ENCODE measurements around the gene KLF11. TPM values are rescaled to one million over a fixed set of nuclear protein-coding genes. Genes with fewer than 3 reads are reported as not detected.
"Not testable (repeated sequence)": the region's sequence is repeated elsewhere in the genome, so short reads cannot be mapped to it uniquely, and the experiment has no call there.

KLF11 gene
- total RNA-seq, 3 donors from 2014 or later: 22.0 to 27.5 (median 22.2) TPM

- peaks cover 0 to 3% of the 10 kb centered on the region in 2 donors for H3K27me3 ChIP-seq
- H3K9me3 ChIP-seq: no peaks in the 10 kb centered on the region
- intact Hi-C loops (cut with DNase I; ENCODE audit: low total_unique reads): no loop called here
- no peak for TF ChIP-seq POLR2AphosphoS5 (IDR thresholded peaks at IDR 0.05)
- H3K4me1 ChIP-seq: no peaks in the 10 kb centered on the region
- no peak overlapping the region for H3K27ac ChIP-seq
- H3K36me3 ChIP-seq: no peaks in the 10 kb centered on the region
- no peak overlapping the region for H3K4me3 ChIP-seq
- DNase-seq (ENCODE audit: low spot score in 2 of 2): no peak
Observed at GRCh38 chr2:10087360-10087759, 44.0 kb downstream of the KLF11 start.

GRCh38 chr2:10089565-10090190 is 46.3 kb downstream of the KLF11 start:
- H3K4me3 ChIP-seq: no peak overlapping the region
- no peak for DNase-seq (ENCODE audit: low spot score in 2 of 2)
- H3K27me3 ChIP-seq: peaks cover 0 to 10% of the 10 kb centered on the region in 2 donors
- intact Hi-C loops (cut with DNase I; ENCODE audit: low total_unique reads): no loop called here
- no peak overlapping the region for H3K27ac ChIP-seq
- no peak for TF ChIP-seq POLR2A (IDR thresholded peaks at IDR 0.05)
- TF ChIP-seq POLR2AphosphoS5 (IDR thresholded peaks at IDR 0.05): no peak
- TF ChIP-seq CTCF (IDR thresholded peaks at IDR 0.05): no peak
- no peaks in the 10 kb centered on the region for H3K9me3 ChIP-seq
- H3K36me3 ChIP-seq: no peaks in the 10 kb centered on the region
- H3K4me1 ChIP-seq: no peaks in the 10 kb centered on the region

- H3K27ac ChIP-seq: no peak overlapping the region
- H3K36me3 ChIP-seq: no peaks in the 10 kb centered on the region
- DNase-seq (ENCODE audit: low spot score in 2 of 2): no peak
- H3K9me3 ChIP-seq: no peaks in the 10 kb centered on the region
- peak overlapping the region in 2 of 3 donors; percentile 23 to 53 for H3K4me3 ChIP-seq
- intact Hi-C loops (cut with DNase I; ENCODE audit: low total_unique reads): no loop called here
- no peaks in the 10 kb centered on the region for H3K4me1 ChIP-seq
- no peak for TF ChIP-seq POLR2A (IDR thresholded peaks at IDR 0.05)
- no peak for TF ChIP-seq POLR2AphosphoS5 (IDR thresholded peaks at IDR 0.05)
- TF ChIP-seq CTCF (IDR thresholded peaks at IDR 0.05): no peak
- peaks cover 0 to 10% of the 10 kb centered on the region in 2 donors for H3K27me3 ChIP-seq
Observed at GRCh38 chr2:10091182-10091888, 48.0 kb downstream of the KLF11 start.

DNA sequence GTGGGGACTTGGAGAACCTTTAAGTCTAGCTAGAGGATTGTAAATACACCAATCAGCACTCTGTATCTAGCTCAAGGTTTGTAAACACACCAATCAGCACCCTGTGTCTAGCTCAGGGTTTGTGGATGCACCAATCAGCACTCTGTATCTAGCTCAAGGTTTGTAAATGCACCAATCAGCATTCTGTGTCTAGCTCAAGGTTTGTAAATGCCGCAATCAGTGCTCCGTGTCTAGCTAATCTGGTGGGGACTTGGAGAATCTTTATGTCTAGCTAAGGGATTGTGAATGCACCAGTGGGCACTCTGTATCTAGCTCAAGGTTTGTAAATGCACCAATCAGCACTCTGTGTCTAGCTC is 48.5 kb downstream of the KLF11 start:
- H3K4me1 ChIP-seq; DNase-seq (ENCODE audit: low spot score in 2 of 2); H3K27ac ChIP-seq; H3K4me3 ChIP-seq; H3K36me3 ChIP-seq; H3K9me3 ChIP-seq; intact Hi-C loops (cut with DNase I; ENCODE audit: low total_unique reads): not testable (repeated sequence)
- H3K27me3 ChIP-seq: peaks cover 0 to 10% of the 10 kb centered on the region in 2 donors

DNA sequence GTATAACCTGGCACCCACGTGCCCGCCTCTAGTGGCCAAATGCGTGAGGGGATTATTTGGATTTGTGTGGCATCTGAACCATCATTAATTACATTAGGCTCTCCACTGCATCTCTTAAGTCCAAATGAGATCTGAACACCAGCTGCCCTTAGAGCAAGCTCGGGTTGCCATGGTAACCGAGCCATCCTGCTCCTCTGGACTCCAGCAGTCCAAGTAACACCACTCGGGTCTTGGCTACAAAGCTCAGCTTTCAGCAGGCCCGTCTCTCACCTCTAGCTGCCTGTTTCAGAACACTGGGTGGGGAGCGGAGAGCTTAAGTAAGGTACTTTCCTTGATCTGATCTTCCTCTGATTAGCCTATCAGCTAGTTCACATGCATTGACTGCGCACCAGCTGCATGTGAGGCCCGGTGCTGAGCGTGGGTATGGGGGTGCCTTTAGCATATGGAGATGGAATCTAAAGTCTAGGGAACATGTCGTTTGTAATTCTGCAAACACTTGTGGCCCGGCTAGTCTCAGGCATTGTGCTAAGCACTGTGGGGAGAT is 51.0 kb downstream of the KLF11 start:
- Histone ChIP-seq H3K4me1 (no peaks in the 10 kb centered on the region), H3K4me3 (no peak overlapping the region), H3K27ac (no peak overlapping the region), H3K27me3 (peaks cover 0 to 10% of the 10 kb centered on the region in 2 donors), H3K9me3 (no peaks in the 10 kb centered on the region), H3K36me3 (no peaks in the 10 kb centered on the region)
- no peak for TF ChIP-seq POLR2A (IDR thresholded peaks at IDR 0.05)
- no peak for TF ChIP-seq POLR2AphosphoS5 (IDR thresholded peaks at IDR 0.05)
- TF ChIP-seq CTCF (IDR thresholded peaks at IDR 0.05): no peak
- DNase-seq (ENCODE audit: low spot score in 2 of 2): no peak
- intact Hi-C loops (cut with DNase I; ENCODE audit: low total_unique reads): no loop called here

DNA sequence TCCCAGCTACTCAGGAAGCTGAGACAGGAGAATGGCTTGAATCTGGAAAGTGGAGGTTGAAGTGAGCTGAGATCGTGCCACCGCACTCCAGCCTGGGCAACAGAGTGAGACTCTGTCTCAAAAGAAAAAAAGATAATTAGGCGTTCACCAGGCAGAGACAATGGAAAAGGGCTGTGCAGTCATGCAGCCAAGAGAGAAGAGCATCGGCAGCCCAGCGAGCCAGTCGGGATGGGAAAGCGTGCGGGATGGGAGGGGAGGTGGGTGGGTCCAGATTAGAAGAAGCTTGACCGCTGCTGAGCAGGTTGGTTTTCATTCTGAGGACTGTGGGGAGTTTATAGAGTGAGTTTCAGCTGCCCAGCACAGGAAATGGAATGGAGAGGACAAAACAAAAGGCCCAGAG is 51.8 kb downstream of the KLF11 start:
- H3K4me1 ChIP-seq: no peaks in the 10 kb centered on the region
- TF ChIP-seq POLR2AphosphoS5 (IDR thresholded peaks at IDR 0.05): no peak
- H3K27ac ChIP-seq: no peak overlapping the region
- no peaks in the 10 kb centered on the region for H3K9me3 ChIP-seq
- no peaks in the 10 kb centered on the region for H3K36me3 ChIP-seq
- peaks cover 0 to 10% of the 10 kb centered on the region in 2 donors for H3K27me3 ChIP-seq
- no peak overlapping the region for H3K4me3 ChIP-seq
- no peak for DNase-seq (ENCODE audit: low spot score in 2 of 2)
- intact Hi-C loops (cut with DNase I; ENCODE audit: low total_unique reads): no loop called here

Data from breast epithelium (tissue), 4 donors.